ENCODE measurements around the gene KCNK18. TPM values are rescaled to one million over a fixed set of nuclear protein-coding genes. Genes with fewer than 3 reads are reported as not detected.

Gene KCNK18
- total and polyA plus RNA-seq, 2 of the 8 experiments (the other 6 are each of a cell fraction or from before 2014, with no cell fraction given), result not detected

DNA sequence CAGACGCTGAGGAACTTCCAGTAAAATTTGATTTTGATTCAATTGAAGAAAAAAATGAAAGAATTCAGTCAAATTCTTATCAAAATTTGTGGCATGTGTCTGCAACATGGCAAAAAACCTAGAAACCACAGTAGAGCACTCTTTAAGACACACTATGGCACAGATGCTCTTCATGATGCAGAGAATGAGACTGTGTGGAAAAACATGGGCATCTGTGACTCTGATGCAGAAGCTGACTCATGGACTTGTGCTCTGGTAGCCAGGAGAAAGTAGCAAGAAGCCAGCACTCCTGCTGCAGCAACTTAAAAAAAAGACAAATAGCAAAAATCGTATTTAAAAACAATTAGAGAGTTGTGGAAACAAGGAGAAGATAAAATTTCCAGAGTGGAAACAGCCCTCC lies 8.9 kb upstream of the KCNK18 start (continued):
- no peak for TF ChIP-seq SIN3A (conservative IDR thresholded peaks at IDR 0.05 in 1 of 2, IDR thresholded peaks at IDR 0.05 in 1 of 2; ENCODE audit: low read depth in 1 of 2, low read length in 2 of 2)
- TF ChIP-seq, protein P1, sequence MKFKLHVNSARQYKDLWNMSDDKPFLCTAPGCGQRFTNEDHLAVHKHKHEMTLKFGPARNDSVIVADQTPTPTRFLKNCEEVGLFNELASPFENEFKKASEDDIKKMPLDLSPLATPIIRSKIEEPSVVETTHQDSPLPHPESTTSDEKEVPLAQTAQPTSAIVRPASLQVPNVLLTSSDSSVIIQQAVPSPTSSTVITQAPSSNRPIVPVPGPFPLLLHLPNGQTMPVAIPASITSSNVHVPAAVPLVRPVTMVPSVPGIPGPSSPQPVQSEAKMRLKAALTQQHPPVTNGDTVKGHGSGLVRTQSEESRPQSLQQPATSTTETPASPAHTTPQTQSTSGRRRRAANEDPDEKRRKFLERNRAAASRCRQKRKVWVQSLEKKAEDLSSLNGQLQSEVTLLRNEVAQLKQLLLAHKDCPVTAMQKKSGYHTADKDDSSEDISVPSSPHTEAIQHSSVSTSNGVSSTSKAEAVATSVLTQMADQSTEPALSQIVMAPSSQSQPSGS (IDR thresholded peaks at IDR 0.05; ENCODE audit: low read length), result no peak
- no peak for TF ChIP-seq POLR2A (IDR thresholded peaks at IDR 0.05; ENCODE audit: control extremely low read depth in 1 of 2, low read depth in 2 of 2, low read length in 2 of 2)

All from H1 (cell line).